ENCODE data around the gene NPPA.
A peak's percentile ranks its signal among the peaks of the same experiment; 100 is the strongest.
"Not testable (repeated sequence)": the region's sequence is repeated elsewhere in the genome, so short reads cannot be mapped to it uniquely, and the experiment has no call there.

NPPA gene

GRCh38 chr1:11847667-11848372, at the start of gene NPPA:
Gene NPPA (minus strand): TSS chr1:11847783. CDS start chr1:11847684, 99 bp downstream.
- no peak for DNase-seq

GRCh38 chr1:11894501-11894900, 46.9 kb upstream of the NPPA start:
- not testable (repeated sequence) for DNase-seq

DNA sequence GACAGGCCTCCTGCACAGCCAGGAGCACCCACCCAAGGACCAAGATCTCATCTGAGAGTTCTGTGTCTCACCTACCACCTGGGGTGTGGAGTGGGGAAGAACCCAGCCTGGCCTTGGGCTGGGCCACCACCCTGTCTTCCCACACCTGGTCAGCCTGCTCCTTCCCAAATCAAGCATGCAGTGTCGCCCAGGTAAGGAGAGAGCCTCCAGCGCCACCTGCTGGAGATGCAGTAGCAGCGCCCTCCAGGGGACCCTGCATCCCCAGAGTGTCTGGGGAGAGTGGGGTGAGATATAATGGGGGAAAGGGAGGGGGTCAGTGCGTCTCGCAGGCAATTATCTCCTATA, 46.3 kb upstream of the NPPA start:
- peak; percentile 70 for DNase-seq

- DNase-seq: no peak
Measured at GRCh38 chr1:11891433-11892186, 44.0 kb upstream of the NPPA start.

DNA sequence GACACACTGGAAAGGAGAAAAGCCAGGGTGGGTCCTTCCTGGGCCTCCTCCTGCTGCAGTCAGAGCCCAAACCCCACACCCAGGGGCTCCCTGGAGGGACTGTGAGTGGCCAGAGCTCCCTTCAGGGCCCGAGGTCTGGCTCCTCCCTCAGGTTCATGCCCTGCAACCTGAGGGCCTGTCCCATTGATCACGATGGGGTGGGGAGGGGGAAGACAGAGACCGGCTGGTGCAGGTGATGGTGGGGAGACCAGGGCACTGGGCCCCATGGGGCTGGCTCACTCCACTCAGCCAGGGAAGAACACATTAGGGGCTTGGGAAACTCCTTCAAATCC, 41.3 kb upstream of the NPPA start:
- DNase-seq: no peak

DNA sequence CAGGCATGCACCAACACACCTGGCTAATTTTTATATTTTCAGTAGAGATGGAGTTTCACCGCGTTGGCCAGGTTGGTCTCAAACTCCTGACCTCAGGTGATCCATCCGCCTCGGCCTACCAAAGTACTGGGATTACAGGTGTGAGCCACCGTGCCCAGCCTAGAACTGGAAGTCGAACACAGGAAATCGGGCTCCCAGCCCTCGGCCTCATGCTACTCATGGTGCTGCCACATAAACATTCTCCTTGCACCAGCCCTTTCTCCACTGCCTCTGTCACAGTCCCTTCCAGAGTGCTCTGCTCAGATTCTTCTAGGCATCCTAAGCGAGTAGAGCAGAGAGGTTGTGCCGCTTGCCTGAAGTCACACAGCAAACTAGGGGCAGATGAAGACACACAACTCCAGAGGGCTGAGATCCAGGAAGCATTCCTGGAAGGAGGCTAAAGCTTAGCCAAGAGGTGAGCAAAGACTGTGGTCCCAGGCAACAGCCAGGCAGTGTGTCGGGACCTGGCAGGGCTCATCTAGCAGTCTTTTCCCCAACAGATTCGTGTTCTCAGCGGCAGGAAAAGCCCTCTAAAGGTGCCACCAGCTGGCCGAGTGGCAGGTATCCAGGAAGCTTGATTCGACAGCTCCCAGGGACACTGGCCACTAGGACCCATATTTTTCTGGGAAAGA, 40.8 kb upstream of the NPPA start:
- DNase-seq: no peak

GRCh38 chr1:11887666-11888007, 40.1 kb upstream of the NPPA start:
- DNase-seq: no peak

DNA sequence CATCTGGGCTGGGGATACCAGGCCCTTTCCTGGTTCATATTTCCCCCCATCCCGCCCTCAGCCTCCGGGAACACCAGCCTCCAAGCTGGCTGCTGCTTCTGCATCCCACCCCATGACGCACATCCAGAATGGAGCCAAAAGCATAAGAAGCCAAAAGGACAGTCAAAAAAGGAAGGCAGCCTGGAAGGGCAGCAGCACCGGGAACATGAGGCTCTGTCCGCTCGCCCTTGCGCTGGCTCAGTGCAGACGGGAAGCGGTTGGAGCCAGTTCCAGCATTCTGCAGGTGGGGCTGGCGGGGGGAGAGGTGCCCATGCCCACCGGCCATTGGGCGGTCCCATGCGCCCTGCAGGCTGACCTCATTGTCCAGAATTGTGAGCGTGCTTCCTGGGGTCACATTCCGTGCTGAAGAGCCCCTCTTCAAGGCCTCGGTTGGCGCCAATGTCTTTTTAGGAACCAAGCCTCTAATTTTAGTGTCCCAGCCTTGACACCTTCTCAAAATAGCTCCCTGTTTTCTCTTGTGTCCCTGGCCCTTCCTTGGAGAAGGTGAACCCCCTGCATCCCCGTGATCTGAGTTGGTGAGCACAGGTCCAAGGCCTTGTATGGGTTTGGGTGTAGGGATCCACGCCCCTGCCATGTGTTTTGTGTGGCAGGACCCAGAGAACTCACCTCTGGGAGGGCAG, 39.5 kb upstream of the NPPA start:
- DNase-seq: no peak

GRCh38 chr1:11885916-11886315, 38.3 kb upstream of the NPPA start:
- DNase-seq: no peak

- no peak for DNase-seq
Measured at GRCh38 chr1:11882814-11883538, 35.4 kb upstream of the NPPA start.

GRCh38 chr1:11881749-11882441, 34.3 kb upstream of the NPPA start:
- no peak for DNase-seq

- DNase-seq: no peak
Measured at GRCh38 chr1:11880911-11881748, 33.5 kb upstream of the NPPA start.

DNA sequence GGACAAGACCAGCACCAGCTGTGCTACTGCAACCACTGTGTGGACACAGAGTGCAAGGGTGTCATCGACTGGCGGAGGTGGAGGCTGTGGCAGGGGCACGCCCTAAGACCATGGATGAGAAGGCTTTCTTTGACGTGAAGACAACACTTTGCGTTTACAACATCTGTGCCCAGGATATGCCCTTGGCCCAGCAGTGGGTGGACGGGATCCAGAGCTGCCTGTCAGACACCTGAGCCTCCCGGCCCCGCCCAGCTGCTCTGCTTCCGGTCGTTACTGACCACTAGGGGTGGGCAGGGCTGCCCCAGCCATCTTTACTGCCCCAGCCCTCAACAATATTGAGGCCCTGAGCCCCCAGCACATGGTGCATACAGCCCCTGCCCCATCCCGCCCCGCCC, 32.6 kb upstream of the NPPA start:
- DNase-seq: no peak

GRCh38 chr1:11879311-11880180, 32.0 kb upstream of the NPPA start:
- no peak for DNase-seq

- no peak for DNase-seq
Measured at GRCh38 chr1:11878891-11879190, 31.3 kb upstream of the NPPA start.

- no peak for DNase-seq
Measured at GRCh38 chr1:11878081-11878890, 30.7 kb upstream of the NPPA start.

GRCh38 chr1:11877074-11877473, 29.5 kb upstream of the NPPA start:
- DNase-seq: no peak

DNA sequence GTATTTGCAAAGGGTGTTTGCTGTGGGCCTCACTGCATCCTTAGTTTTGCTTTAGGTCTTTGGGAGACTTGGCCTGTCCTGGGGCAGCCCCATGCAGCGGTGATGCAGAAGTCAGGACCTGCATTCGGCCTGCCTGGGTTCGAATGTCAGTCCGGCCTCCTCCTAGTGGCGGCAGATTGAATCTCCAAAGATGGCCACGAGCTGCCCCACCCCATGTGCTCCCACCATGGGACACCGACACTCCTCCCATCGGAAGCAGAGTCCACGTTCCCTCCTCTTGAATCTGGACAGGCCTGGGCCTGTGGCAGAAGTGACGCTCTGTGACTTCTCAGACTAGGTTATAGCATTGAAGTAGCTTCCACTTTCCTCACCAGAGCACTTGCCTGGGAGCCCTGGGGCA, 27.5 kb upstream of the NPPA start:
- DNase-seq: no peak

GRCh38 chr1:11874624-11875023, 27.0 kb upstream of the NPPA start:
- no peak for DNase-seq

DNA sequence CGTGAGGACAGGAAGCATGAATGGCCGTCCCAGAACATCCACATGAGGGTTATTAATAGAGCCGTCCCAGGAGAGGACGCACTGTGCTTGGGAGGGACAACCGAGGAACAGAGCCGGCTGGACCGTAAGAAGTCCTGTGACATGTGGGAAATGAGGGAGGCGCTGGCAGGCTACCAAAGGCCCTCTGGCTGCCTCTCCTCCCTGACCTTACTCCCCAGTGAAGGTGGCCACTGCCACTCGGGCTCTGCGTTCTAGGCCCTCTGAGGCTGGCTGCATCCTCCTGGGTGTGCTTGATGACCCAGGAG, 26.6 kb upstream of the NPPA start:
- no peak for DNase-seq
